HL-60/S4 treated with retinoic acid at 250 ng/mL for 4 days and 3 days (cell line): Measurements from ENCODE around the gene KRTAP10-7.
"Not testable (repeated sequence)": the region's sequence is repeated elsewhere in the genome, so short reads cannot be mapped to it uniquely, and the experiment has no call there.

Experiments used
- in situ Hi-C: fragments of 300-500 bp; cut with MboI; formaldehyde crosslinking; loops from 2 replicates; pipeline ENCODE4 v1.7.0; 2022; ENCODE audit warnings: low sequenced_read_pairs

KRTAP10-7 gene

DNA sequence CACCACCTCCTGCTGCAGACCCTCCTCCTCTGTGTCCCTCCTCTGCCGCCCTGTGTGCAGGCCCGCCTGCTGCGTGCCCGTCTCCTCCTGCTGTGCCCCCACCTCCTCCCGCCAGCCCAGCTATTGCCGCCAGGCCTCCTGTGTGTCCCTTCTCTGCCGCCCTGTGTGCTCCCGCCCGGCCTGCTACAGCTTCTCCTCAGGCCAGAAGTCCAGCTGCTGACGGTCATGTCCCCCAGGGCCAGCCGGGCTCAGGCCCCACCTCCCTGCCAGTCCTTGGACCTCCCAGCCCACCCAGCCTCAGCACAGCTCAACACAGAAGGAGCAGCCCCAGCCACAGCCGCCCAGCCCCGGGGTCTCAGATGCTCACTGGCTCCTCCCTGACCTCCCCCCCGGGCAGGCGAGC lies 27.4 kb downstream of the KRTAP10-7 start:
- in situ Hi-C loops, result not testable (repeated sequence)

DNA sequence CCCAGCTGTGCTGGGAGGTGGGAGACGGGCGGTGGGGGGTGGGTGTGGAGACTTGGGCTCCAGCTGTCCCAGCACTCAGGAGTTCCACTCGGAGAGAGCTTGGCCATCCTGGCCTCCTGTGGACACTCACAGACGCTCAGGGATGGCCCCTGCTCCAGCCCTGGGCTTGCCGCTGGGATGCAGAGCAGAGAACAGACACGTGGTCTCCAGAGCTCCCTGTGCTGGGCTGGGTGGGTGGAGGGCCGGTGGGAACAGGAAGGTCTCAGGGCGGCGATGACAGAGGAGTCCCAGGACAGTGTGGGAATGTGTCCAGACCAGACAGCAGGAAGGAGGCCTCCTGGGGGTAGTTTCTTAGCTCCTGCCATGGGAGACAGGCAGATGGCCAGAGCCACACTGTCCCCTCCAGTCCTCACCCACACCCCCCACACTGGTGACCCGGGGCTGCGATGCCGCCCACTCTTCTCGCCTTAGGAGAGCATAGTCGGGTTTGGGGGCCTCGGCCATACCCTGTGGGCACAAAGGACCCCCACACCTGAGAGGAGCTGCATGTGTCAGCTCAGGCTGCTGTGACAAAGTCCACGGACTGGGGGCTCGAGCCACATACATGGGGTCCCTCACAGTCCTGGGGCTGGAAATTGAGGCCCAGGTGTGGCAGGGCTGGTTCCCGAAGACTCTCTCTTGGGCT lies 28.5 kb downstream of the KRTAP10-7 start:
- in situ Hi-C loops, result no loop called here

DNA sequence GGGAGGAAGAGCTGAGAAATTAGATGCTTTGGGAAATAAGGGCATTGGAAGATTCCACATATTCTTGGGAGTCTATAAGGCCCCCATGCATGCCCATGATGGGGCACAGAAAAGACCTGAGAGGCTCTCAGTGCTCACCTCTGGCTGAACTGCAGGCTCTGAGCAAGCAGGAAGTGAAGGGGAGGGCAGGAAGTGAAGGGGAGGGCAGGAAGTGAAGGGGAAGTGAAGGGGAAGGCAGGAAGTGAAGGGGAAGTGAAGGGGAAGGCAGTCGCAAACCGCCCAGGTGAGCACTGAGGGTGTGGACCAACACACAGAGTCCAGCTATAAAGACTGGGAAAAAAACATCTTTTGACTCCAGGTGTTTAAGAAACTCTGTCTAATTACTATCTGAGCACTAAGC lies 30.0 kb downstream of the KRTAP10-7 start:
- in situ Hi-C loops, result no loop called here

DNA sequence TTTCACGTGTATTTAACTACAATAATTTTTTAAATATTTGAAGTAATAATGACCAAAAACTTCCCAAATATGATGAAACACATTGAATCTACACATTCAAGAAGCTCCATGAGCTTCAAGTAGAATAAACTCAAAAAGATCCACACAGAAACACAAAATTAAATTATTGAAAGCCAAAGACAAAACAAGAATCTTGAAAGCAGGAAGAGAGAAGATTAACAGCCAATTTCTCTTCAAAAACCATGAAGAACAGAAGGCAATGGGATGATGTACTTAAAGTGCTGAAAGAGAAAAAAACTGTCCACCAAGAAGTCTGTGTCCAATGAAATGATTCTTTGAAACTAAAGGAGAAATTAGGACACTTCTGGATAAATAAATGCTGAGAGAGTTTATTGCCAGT lies 31.7 kb downstream of the KRTAP10-7 start:
- in situ Hi-C loops, result no loop called here

DNA sequence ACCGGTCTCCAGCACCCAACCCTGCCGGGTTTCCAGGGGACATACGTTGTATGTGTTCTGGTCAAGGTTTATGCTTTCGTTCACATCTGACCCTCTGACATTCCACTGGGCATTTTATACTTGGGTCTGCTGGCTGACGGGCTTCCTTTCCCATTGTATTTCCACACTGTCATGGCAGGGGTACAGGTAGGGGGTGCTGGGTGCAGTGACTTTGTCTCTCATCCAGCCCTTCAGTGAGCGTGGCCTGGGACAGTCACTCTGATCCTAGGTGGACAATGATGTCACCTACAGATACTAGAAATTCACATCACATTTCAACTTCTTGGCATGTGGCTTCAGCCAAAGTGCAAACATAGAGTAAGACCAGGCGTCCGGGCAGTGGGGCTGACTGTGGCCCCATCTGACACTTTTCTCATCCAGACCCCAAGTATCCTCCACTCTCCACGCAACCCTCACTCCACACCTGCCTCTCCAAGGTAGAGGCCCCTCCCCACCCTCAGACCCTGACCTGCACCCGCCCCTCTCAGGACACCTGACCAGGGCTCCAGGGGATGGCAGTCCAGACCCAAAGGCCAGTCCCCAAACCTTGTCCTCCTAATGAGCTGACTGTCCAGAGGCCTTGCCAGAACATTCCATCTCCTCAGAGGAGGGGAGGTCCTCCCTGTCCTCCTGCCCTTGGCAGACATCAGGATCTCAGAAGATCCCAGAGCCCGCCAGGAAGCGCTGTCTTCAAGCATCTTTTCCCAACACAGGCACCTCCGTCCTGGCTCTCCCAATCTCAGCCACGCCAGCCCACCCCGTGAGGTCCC lies 36.0 kb downstream of the KRTAP10-7 start:
- in situ Hi-C loops, result no loop called here

DNA sequence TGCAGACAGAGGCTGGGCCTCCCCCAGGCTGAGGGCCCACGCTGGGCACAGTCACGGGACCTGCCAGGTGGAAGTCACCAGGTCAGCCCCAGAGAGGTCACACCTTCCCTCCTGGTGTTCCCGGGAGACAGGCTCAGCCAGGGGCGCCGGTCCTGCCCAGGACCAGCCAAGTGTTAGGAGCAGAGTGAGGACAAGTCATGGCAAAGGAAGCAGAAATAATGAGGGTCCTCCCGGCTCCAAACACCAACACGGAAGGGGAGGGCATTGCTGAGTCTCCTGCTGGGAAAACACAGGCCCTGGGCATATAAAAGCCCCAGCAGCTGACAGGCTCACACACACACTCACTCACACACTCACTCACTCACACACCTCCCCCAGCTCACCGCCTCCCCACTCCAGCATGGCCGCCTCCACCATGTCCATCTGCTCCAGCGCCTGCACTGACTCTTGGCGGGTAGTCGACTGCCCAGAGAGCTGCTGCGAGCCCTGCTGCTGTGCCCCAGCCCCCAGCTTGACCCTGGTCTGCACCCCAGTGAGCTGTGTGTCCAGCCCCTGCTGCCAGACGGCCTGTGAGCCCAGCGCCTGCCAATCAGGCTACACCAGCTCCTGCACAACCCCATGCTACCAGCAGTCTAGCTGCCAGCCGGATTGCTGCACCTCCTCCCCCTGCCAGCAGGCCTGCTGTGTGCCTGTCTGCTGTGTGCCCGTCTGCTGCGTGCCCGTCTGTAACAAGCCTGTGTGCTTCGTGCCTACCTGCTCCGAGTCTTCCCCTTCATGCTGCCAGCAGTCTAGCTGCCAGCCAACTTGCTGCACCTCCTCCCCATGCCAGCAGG lies 36.8 kb downstream of the KRTAP10-7 start, which contains the start of gene KRTAP10-10:
Gene KRTAP10-10 (plus strand): TSS at position 339 of the 833 bp plus-strand sequence. CDS start 62 bp downstream, at position 401.
- in situ Hi-C loops, result no loop called here

DNA sequence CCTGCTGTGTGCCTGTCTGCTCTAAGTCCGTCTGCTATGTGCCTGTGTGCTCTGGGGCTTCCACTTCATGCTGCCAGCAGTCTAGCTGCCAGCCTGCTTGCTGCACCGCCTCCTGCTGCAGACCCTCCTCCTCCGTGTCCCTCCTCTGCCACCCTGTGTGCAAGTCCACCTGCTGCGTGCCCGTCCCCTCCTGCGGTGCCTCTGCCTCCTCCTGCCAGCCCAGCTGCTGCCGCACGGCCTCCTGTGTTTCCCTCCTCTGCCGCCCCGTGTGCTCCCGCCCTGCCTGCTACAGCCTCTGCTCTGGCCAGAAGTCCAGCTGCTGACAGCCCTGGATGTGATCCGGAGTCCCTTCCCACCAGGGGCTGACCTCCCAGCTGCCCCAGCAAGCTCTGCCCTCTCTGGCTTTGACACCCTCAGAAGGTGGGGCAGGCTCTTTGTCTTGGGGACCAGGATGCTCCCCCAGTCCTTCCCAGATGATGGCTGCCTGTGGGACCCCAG lies 37.5 kb downstream of the KRTAP10-7 start:
- in situ Hi-C loops, result not testable (repeated sequence)

DNA sequence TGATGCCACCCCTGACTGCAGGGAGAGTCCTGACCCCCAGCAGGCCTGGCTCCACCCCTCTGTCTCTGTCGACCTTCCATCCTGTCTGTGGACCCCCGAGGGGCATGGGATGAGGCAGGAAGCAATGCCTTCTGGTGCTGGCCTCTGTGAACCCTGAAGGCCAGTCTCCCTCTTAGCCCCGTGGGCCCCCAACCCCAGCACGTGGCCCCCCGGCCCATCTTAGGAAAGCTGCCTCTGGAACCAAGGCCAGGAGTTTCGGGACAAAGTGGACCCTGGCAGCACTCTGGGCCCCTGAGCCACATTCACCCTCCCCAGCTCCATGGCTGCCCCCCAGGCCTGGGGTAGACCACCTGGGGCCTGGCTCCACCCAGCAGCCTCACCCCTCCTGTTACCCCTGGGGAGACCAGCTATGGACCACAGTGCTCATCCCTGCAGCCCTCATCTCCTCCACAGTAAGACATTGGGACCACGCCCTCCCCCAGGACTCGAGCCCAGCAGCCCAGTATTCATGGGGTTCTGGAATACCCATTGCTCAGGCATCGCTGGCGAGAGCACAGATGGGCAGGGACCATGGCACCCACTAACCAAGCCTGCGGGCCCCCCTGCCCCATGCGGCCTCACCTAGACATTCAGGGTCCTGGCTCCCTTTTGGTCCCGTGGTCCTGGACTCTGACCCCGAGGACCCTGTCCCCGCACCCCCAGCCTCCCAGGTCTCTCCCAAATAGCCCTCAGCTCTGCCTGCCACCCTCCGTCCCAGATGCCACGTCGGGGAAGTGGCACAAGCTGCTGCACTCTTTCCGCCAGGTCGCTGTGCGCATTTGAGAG lies 38.3 kb downstream of the KRTAP10-7 start:
- in situ Hi-C loops, result not testable (repeated sequence)

DNA sequence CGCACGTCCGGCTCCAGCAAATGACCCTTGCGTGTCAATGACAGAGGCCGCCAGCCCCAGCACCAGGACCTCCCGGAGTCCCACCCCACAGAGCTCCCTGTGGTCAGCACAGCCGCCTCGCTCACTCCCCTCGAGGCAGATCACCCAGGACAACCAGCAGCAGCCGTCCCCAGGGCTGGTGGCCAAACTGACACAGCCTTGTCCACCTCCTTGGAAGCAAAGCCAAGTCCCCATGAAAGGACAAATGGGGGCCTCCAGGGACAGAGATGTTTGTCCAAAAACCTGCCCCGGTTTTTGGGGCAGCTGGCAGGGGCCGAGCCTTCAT lies 38.9 kb downstream of the KRTAP10-7 start:
- in situ Hi-C loops, result no loop called here

DNA sequence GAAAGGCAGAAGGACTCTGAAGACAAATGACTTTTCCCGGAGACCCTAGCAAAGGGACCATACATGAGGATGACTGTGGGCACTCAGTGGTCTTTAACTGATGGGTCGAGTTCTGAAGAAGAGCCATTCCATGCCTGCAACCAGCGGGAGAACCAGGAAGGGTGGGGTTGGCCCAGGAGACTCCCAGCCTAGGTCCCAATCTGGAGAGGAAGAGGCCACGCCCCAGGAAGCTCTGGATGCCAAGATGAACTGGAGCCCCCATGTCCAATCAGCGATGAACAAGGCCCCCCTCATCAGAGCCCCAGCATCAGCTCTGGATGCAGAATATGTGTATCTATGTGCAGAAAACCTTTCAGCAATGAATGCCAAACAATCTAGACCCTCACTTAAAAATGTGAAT lies 40.4 kb downstream of the KRTAP10-7 start:
- in situ Hi-C loops, result no loop called here

DNA sequence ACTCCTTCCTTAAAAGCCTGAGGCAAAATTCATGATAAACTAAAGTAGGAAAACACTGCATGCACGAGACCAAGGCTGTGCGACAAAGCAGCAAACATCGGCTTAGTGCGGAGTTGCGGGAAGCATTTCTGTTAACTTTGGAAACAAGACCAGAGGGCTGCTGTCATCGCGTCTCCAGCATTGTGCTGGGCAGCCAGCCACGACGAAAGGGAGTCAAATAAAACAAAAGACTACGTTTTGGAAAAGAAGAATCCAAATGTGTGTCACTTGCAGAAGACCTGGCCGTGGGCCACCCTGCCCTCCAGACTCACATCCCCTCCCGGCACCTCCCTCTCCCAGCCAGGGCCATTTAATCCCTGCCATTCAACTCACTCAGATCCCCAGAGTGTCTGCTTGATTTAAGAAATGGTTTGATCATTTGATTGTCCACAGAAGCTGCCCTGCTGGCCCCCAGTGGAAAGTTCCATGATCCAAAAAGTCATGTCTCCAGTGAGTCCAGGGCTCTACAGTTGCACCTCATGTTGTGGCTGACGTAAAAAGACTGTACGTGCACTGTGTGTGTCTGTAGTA lies 43.4 kb downstream of the KRTAP10-7 start:
- in situ Hi-C loops, result no loop called here

DNA sequence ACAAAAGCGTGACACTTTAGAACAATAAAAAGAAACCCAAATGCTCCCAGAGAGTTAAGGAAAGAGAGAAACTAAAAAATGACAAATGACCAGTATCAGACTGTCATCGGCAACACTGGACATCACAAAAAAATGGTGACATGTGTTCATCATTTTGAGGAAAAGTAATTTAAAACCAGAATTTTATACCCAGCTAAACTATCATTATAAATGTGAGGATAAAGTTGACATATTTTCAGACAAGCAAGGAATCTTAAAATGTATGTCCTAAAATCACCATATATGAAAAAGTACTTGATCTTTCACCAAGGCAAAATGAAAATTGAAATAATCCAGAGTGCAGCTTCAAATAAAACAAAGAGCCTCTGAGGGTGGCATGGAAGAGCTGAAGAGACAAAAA lies 44.5 kb downstream of the KRTAP10-7 start:
- in situ Hi-C loops, result no loop called here

DNA sequence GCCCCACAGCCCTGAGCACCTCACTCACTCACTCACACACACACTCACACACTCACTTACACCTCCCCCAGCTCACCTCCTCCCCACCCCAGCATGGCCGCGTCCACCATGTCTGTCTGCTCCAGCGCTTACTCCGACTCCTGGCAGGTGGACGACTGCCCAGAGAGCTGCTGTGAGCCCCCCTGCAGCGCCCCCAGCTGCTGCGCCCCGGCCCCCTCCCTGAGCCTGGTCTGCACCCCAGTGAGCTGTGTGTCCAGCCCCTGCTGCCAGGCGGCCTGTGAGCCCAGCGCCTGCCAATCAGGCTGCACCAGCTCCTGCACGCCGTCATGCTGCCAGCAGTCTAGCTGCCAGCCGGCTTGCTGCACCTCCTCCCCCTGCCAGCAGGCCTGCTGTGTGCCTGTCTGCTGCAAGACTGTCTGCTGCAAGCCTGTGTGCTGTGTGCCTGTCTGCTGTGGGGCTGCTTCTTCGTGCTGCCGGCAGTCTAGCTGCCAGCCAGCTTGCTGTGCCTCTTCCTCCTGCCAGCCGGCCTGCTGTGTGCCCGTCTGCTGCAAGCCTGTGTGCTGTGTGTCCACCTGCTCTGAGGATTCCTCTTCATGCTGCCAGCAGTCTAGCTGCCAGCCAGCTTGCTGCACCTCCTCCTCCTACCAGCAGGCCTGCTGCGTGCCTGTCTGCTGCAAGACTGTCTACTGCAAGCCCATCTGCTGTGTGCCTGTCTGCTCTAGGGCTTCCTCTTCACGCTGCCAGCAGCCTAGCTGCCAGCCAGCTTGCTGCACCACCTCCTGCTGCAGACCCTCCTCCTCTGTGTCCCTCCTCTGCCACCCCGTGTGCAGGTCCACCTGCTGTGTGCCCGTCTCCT lies 46.2 kb downstream of the KRTAP10-7 start, which contains the start of gene KRTAP10-11:
Gene KRTAP10-11 (plus strand): TSS at position 49 of the 856 bp plus-strand sequence. CDS start 45 bp downstream, at position 94.
- in situ Hi-C loops, result not testable (repeated sequence)

DNA sequence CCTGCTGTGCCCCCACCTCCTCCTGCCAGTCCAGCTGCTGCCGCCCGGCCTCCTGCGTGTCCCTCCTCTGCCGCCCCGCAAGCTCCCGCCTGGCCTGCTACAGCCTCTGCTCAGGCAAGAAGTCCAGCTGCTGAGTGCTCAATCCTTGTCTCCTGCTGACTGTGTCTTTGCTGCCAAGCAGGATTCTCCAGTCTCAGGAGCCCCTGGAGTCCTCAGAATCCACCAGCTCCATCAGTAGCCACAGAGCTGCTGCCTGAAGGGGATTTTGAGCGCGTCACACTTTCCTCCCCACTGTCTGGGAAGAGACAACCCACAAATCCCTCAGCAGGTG lies 46.8 kb downstream of the KRTAP10-7 start:
- in situ Hi-C loops, result no loop called here

DNA sequence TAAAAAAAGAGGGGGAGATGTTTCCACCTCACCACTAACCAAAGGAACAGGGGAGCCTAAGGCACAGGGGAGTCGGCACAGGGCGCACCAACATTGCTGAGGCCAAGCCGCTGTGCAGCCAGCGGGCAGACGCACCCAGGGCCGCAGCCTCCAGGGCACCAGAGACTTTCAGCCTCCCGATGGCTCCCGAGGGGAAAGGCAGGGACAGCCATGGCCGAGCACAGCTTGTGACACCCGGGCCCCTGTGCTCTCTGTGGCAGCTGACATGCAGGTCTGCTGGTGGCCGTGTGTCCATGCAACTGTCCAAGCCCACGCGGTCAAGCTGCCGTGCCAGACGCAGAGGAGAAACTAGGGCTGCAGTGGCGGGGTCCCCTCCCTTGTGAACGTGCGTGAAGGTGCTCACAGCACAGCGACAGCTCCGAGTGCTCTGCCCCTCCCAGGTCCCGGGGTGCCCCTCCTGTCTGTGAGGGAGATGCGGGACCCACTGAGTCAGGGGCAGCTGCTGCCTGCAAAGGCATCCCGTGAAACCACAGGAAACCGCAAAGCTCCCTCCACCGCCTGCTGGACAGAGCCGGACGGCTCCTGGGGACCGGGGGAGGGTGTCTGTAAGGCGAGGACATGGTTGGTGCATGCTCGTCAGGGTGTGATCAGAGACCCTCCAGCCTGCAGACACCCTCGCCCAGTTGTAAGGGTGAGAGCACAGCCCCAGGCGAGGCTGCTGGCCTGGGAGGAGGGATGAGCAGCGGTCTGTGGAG lies 48.3 kb downstream of the KRTAP10-7 start:
- in situ Hi-C loops, result no loop called here

DNA sequence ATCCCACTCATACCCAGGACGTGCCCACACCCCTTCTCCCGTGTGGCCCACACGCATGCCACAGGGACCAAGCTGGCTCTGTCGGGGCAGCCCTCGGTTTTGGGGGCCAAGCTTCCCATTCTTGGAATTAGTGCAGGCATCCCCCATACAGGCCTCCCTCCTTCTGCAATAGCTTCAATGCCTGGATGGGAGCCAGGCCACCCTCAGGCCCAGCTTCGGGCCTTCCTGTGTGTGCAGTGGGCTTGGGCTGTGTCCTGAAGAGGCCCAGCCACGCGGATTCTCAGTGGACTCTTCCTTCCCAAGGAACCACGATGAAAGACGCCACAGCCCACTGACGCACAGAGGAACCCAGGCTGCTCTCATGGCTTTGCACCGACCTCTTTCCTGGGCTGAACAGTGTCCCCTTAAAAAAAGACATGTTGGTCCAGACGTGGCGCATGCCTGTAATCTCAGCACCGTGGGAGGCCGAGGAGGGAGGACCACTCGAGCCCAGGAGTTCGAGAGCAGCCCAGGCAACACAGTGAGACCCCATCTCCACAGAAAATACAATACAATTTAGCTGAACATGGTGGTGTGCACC lies 49.2 kb downstream of the KRTAP10-7 start:
- in situ Hi-C loops, result no loop called here

DNA sequence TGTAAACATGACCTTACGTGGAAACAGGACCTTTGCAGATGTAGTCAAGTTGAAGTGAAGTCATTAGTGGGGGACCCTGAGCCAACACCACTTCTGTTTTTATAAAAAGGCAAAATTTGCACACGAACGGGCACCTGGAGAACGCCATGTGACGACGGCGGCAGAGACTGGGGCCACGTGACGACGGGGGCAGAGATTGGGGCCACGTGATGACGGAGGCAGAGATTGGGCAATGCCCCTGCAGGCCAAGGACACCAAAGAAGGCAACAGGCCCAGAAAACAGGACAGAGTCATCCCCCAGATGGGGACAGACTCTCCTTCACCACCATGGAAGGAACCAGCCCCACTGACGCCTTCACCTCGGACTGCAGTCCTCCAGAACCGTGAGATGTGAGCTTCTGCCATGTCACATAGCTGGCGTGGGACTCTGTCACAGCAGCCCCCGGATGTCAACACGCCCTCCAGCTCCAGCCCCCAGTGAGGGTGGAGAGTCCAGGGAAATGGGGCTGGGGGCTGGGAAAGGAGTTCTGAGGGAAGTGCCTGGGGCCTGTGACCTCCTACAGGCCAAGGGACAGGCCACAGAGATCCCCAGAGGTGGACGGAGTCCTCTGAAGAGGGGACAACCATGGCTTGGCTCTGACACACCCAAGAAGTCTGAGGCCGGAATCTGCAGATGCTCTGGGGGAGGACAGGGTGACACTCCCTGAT lies 50.0 kb downstream of the KRTAP10-7 start:
- in situ Hi-C loops, result no loop called here
